Thymus (tissue), 11 donors: Measurements from ENCODE around the gene DSCAM. TPM values are rescaled to one million over a fixed set of nuclear protein-coding genes. Genes with fewer than 3 reads are reported as not detected.
A peak's percentile ranks its signal among the peaks of the same experiment; 100 is the strongest.

ENCODE experiments used
- DNase-seq, 9 donors: peaks; one replicate each; pipeline ENCODE4 v3.0.0-alpha.2; 2013; ENCODE audit warnings: low spot score in 9 of 9, low read depth in 6 of 9, missing footprints in 1 of 9
- H3K27ac ChIP-seq, 2 donors: one replicate each; pipeline ENCODE4 v1.5.1; 2013; ENCODE audit warnings: control low read depth in 1 of 2, low read depth in 1 of 2, low read length in 1 of 2, mild to moderate bottlenecking in 1 of 2, moderate library complexity in 1 of 2
- H3K27me3 ChIP-seq, 2 donors: one replicate each; pipeline ENCODE4 v1.5.1; 2013; ENCODE audit warnings: low read length in 1 of 2; ENCODE audit not compliant: control insufficient read depth in 2 of 2, insufficient read depth in 1 of 2
- H3K36me3 ChIP-seq, 2 donors: one replicate each; pipeline ENCODE4 v1.5.1; 2013; ENCODE audit warnings: low read length in 1 of 2, mild to moderate bottlenecking in 1 of 2, moderate library complexity in 1 of 2; ENCODE audit not compliant: control insufficient read depth in 2 of 2, insufficient read depth in 2 of 2
- H3K4me1 ChIP-seq, 2 donors: one replicate each; pipeline ENCODE4 v1.5.1; 2013; ENCODE audit warnings: low read length in 2 of 2; ENCODE audit not compliant: control insufficient read depth in 2 of 2, insufficient read depth in 2 of 2
- H3K4me3 ChIP-seq, 2 donors: one replicate each; pipeline ENCODE4 v1.5.1; 2013; ENCODE audit warnings: low read length in 2 of 2, control low read depth in 1 of 2, mild to moderate bottlenecking in 1 of 2
- H3K9me3 ChIP-seq, 2 donors: one replicate each; pipeline ENCODE4 v1.5.1; 2013; ENCODE audit warnings: low read length in 1 of 2, mild to moderate bottlenecking in 1 of 2; ENCODE audit not compliant: control insufficient read depth in 2 of 2, insufficient read depth in 1 of 2
- WGBS: extraction: QIAGEN DNeasy Blood & Tissue Kit; methylation state at CpG from one replicate; pipeline ENCODE4 v1.1.7; 2013; 5-methylcytosine and 5-hydroxymethylcytosine counted together
- polyA plus RNA-seq: library from polyadenylated mRNA; stranded (reverse); fragments of 200-250 nt; gene quantifications from one replicate; pipeline ENCODE4 v1.2.3, GENCODE V29; 2013
- total RNA-seq: library from RNA; stranded (reverse); fragments of 120-200 nt; gene quantifications from one replicate; pipeline ENCODE4 v1.2.4, GENCODE V29; 2013
- donor health status: healthy.

The DSCAM gene
- total and polyA plus RNA-seq, 2 donors: 0.02 to 0.05 TPM

GRCh38 chr21:40714536-40714935, 132.4 kb downstream of the DSCAM start:
- WGBS: 91% methylated on average over 4 of the region's 4 CpGs
- H3K4me3 ChIP-seq: no peak overlapping the region
- no peak overlapping the region for H3K27ac ChIP-seq
- no peak for DNase-seq
- H3K27me3 ChIP-seq: no peaks in the 10 kb centered on the region
- no peaks in the 10 kb centered on the region for H3K4me1 ChIP-seq
- H3K36me3 ChIP-seq: no peaks in the 10 kb centered on the region
- no peaks in the 10 kb centered on the region for H3K9me3 ChIP-seq

- H3K36me3 ChIP-seq: no peaks in the 10 kb centered on the region
- H3K9me3 ChIP-seq: no peaks in the 10 kb centered on the region
- H3K27ac ChIP-seq: no peak overlapping the region
- no peak for DNase-seq
- H3K4me3 ChIP-seq: no peak overlapping the region
- no peaks in the 10 kb centered on the region for H3K4me1 ChIP-seq
- no peaks in the 10 kb centered on the region for H3K27me3 ChIP-seq
These were observed 139.2 kb downstream of the DSCAM start for GRCh38 chr21:40707656-40708244.

GRCh38 chr21:40706806-40707655, 139.9 kb downstream of the DSCAM start:
- H3K4me1 ChIP-seq: no peaks in the 10 kb centered on the region
- no peaks in the 10 kb centered on the region for H3K27me3 ChIP-seq
- no peak overlapping the region for H3K4me3 ChIP-seq
- no peaks in the 10 kb centered on the region for H3K9me3 ChIP-seq
- DNase-seq: no peak
- no peaks in the 10 kb centered on the region for H3K36me3 ChIP-seq
- 93% methylated on average over 4 of the region's 4 CpGs for WGBS
- H3K27ac ChIP-seq: no peak overlapping the region

- H3K27me3 ChIP-seq: no peaks in the 10 kb centered on the region
- H3K4me1 ChIP-seq: no peaks in the 10 kb centered on the region
- no peaks in the 10 kb centered on the region for H3K9me3 ChIP-seq
- H3K27ac ChIP-seq: no peak overlapping the region
- no peak overlapping the region for H3K4me3 ChIP-seq
- no peak for DNase-seq
- no peaks in the 10 kb centered on the region for H3K36me3 ChIP-seq
- 93% methylated on average over 1 of the region's 1 CpG for WGBS
These were observed 140.8 kb downstream of the DSCAM start for GRCh38 chr21:40706176-40706575.

- 92% methylated on average over 3 of the region's 3 CpGs for WGBS
- H3K27me3 ChIP-seq: no peaks in the 10 kb centered on the region
- H3K9me3 ChIP-seq: no peaks in the 10 kb centered on the region
- no peak overlapping the region for H3K4me3 ChIP-seq
- no peaks in the 10 kb centered on the region for H3K4me1 ChIP-seq
- H3K36me3 ChIP-seq: no peaks in the 10 kb centered on the region
- H3K27ac ChIP-seq: no peak overlapping the region
- no peak for DNase-seq
These were observed 142.8 kb downstream of the DSCAM start for GRCh38 chr21:40704141-40704540.

GRCh38 chr21:40699366-40699765, 147.6 kb downstream of the DSCAM start:
- H3K4me3 ChIP-seq: no peak overlapping the region
- H3K36me3 ChIP-seq: no peaks in the 10 kb centered on the region
- WGBS: 93% methylated on average over 3 of the region's 3 CpGs
- H3K9me3 ChIP-seq: no peaks in the 10 kb centered on the region
- H3K27ac ChIP-seq: no peak overlapping the region
- H3K27me3 ChIP-seq: no peaks in the 10 kb centered on the region
- no peak for DNase-seq
- no peaks in the 10 kb centered on the region for H3K4me1 ChIP-seq

GRCh38 chr21:40696246-40696645, 150.7 kb downstream of the DSCAM start:
- peak in 1 of 9 donors; percentile 7 for DNase-seq
- no peaks in the 10 kb centered on the region for H3K36me3 ChIP-seq
- no peaks in the 10 kb centered on the region for H3K27me3 ChIP-seq
- 92% methylated on average over 6 of the region's 6 CpGs for WGBS
- H3K4me3 ChIP-seq: no peak overlapping the region
- no peaks in the 10 kb centered on the region for H3K9me3 ChIP-seq
- H3K4me1 ChIP-seq: no peaks in the 10 kb centered on the region
- H3K27ac ChIP-seq: no peak overlapping the region

- no peaks in the 10 kb centered on the region for H3K36me3 ChIP-seq
- H3K27me3 ChIP-seq: no peaks in the 10 kb centered on the region
- H3K27ac ChIP-seq: no peak overlapping the region
- no peak overlapping the region for H3K4me3 ChIP-seq
- H3K9me3 ChIP-seq: no peaks in the 10 kb centered on the region
- WGBS: 82% methylated on average over 4 of the region's 4 CpGs
- no peak for DNase-seq
- H3K4me1 ChIP-seq: no peaks in the 10 kb centered on the region
These were observed 157.1 kb downstream of the DSCAM start for GRCh38 chr21:40689840-40690360.

- no peak for DNase-seq
- Histone ChIP-seq H3K36me3 (no peaks in the 10 kb centered on the region), H3K9me3 (no peaks in the 10 kb centered on the region), H3K27ac (no peak overlapping the region), H3K4me3 (no peak overlapping the region), H3K27me3 (no peaks in the 10 kb centered on the region), H3K4me1 (no peaks in the 10 kb centered on the region)
- WGBS: 92% methylated on average over 4 of the region's 4 CpGs
These were observed 157.7 kb downstream of the DSCAM start for GRCh38 chr21:40689217-40689616.
